Measurements from ENCODE around the gene PLA2G4D.

Gene PLA2G4D

GRCh38 chr15:42018306-42019224, 75.8 kb downstream of the PLA2G4D start:
- no peak for DNase-seq (ENCODE audit: low read depth)

Data from activated T-cell treated with anti-CD3 and anti-CD28 coated beads for 24 hours (primary cell).